OCI-LY7 (cell line): ENCODE measurements around the gene OTP. TPM values are rescaled to one million over a fixed set of nuclear protein-coding genes. Genes with fewer than 3 reads are reported as not detected.

Source experiments
- BruUV-seq: library from RNA; stranded (reverse); fragments of 400-500 nt; replicated peaks from 2 replicates; lab custom pipeline; 2021; lab: Mats Ljungman, UMichigan
- CTCF ChIA-PET: fragments of 300-600 bp; sonication (Branson Sonifier 250); formaldehyde crosslinking; loops from one replicate; lab custom pipeline; 2022; ENCODE audit warnings: antibody characterized with exemption; ENCODE audit not compliant: unreplicated experiment; lab: Charles Lee
- POLR2A ChIA-PET: fragments of 300-600 bp; sonication (Branson Sonifier 250); formaldehyde crosslinking; loops from one replicate; lab custom pipeline; 2022; ENCODE audit warnings: antibody characterized with exemption; lab: Charles Lee
- DNase-seq: peaks from one replicate; pipeline ENCODE4 v3.0.0-alpha.2; 2015; ENCODE audit warnings: low spot score
- H2AFZ ChIP-seq: fragments of 200-600 bp; sonication (generic), shearing (Covaris generic); 2 replicates; pipeline ENCODE4 v1.6.1; 2014; ENCODE audit warnings: mild to moderate bottlenecking, antibody characterized with exemption, low read length, moderate library complexity
- H3K27ac ChIP-seq: fragments of 200-600 bp; sonication (generic); 2 replicates; pipeline ENCODE4 v1.5.1; 2014; ENCODE audit warnings: mixed run types, low read depth, mild to moderate bottlenecking, moderate library complexity, low read length, inconsistent platforms; ENCODE audit not compliant: poor library complexity, severe bottlenecking
- H3K36me3 ChIP-seq: fragments of 200-600 bp; sonication (generic); 2 replicates; pipeline ENCODE4 v1.6.1; 2014; ENCODE audit warnings: mild to moderate bottlenecking, antibody characterized with exemption, low read length, moderate library complexity, mixed read lengths; ENCODE audit not compliant: insufficient read depth
- H3K4me1 ChIP-seq: fragments of 200-600 bp; sonication (generic); 2 replicates; pipeline ENCODE4 v1.5.1; 2014; ENCODE audit warnings: mild to moderate bottlenecking, low read length; ENCODE audit not compliant: insufficient read depth, poor library complexity, severe bottlenecking
- H3K4me2 ChIP-seq: fragments of 200-600 bp; sonication (generic); 2 replicates; pipeline ENCODE4 v1.6.1; 2014; ENCODE audit warnings: mild to moderate bottlenecking, low read length
- H3K4me3 ChIP-seq: fragments of 200-600 bp; sonication (generic); 2 replicates; pipeline ENCODE4 v1.5.1; 2014; ENCODE audit warnings: mild to moderate bottlenecking, low read depth, low read length; ENCODE audit not compliant: poor library complexity, severe bottlenecking
- H3K79me2 ChIP-seq: fragments of 200-600 bp; sonication (generic); 2 replicates; pipeline ENCODE4 v1.6.1; 2016; ENCODE audit warnings: low read depth, mild to moderate bottlenecking, low read length, moderate library complexity, mixed read lengths; ENCODE audit not compliant: insufficient read depth
- H3K9me2 ChIP-seq: fragments of 200-600 bp; sonication (generic); 2 replicates; pipeline ENCODE4 v1.6.1; 2016; ENCODE audit warnings: mild to moderate bottlenecking, low read length, mixed read lengths; ENCODE audit not compliant: insufficient read depth
- H3K9me3 ChIP-seq: fragments of 200-600 bp; sonication (generic); 2 replicates; pipeline ENCODE4 v1.6.1; 2014; ENCODE audit warnings: mild to moderate bottlenecking, mixed run types, low read length, mixed read lengths
- H4K20me1 ChIP-seq: fragments of 200-600 bp; sonication (generic); 2 replicates; pipeline ENCODE4 v1.6.1; 2014; ENCODE audit warnings: mild to moderate bottlenecking, antibody characterized with exemption, low read length, moderate library complexity, mixed read lengths; ENCODE audit not compliant: insufficient read depth
- CTCF ChIP-seq: fragments of 200-600 bp; sonication (generic); conservative IDR thresholded peaks from 2 replicates; pipeline ENCODE4 v1.5.1; 2014; ENCODE audit warnings: mild to moderate bottlenecking, antibody characterized with exemption, low read length, moderate library complexity, mixed read lengths
- EZH2phosphoT487 ChIP-seq: fragments of 200-600 bp; sonication (generic); IDR thresholded peaks from 2 replicates; pipeline ENCODE4 v1.6.1; 2018; ENCODE audit warnings: low read depth, borderline replicate concordance, mild to moderate bottlenecking, mixed run types, antibody characterized with exemption, low read length, moderate library complexity, mixed read lengths
- intact Hi-C: fragments of 100-400 bp; cut with micrococcal nuclease; formaldehyde crosslinking; loops from one replicate; pipeline ENCODE4 v1.10.0; 2022; ENCODE audit not compliant: unreplicated experiment
- total RNA-seq, 2 experiments: library from RNA; depleted of rRNA in 1 of 2; stranded (reverse); fragments of >200 nt in 1 of 2; shearing (Covaris generic) in 1 of 2; gene quantifications; 2 replicates each; pipeline ENCODE4 v1.2.3, GENCODE V29; 2014 to 2022

Gene OTP
- total RNA-seq, 2 experiments from 2014 or later: not detected

- no peaks in the 10 kb centered on the region for H3K4me1 ChIP-seq
- H3K79me2 ChIP-seq: no peaks in the 10 kb centered on the region
- no peak for DNase-seq
- H2AFZ ChIP-seq: no peak overlapping the region
- H3K9me3 ChIP-seq: no peaks in the 10 kb centered on the region
- no peaks in the 10 kb centered on the region for H3K9me2 ChIP-seq
- H3K4me2 ChIP-seq: peak overlapping the region; percentile 42; the same call in 1 of the 2 replicates
- POLR2A ChIA-PET: interaction anchor here (1.3 kb wide), 1 partner anchor 55 kb away, joined by 3 read pairs; no protein-coding TSS in a partner anchor
- H3K4me3 ChIP-seq: no peak overlapping the region
- CTCF ChIA-PET: no interaction called here
- no peak overlapping the region for H3K27ac ChIP-seq
- intact Hi-C loops: loop anchor here (5.0 kb wide), 1 partner anchor 516 kb away; no protein-coding TSS in a partner anchor
- BruUV-seq: no TSS peak
- no peaks in the 10 kb centered on the region for H4K20me1 ChIP-seq
- TF ChIP-seq CTCF (no peak), EZH2phosphoT487 (no peak)
- H3K36me3 ChIP-seq: no peaks in the 10 kb centered on the region
These were observed 7.6 kb upstream of the OTP start for GRCh38 chr5:77645995-77646639.

DNA sequence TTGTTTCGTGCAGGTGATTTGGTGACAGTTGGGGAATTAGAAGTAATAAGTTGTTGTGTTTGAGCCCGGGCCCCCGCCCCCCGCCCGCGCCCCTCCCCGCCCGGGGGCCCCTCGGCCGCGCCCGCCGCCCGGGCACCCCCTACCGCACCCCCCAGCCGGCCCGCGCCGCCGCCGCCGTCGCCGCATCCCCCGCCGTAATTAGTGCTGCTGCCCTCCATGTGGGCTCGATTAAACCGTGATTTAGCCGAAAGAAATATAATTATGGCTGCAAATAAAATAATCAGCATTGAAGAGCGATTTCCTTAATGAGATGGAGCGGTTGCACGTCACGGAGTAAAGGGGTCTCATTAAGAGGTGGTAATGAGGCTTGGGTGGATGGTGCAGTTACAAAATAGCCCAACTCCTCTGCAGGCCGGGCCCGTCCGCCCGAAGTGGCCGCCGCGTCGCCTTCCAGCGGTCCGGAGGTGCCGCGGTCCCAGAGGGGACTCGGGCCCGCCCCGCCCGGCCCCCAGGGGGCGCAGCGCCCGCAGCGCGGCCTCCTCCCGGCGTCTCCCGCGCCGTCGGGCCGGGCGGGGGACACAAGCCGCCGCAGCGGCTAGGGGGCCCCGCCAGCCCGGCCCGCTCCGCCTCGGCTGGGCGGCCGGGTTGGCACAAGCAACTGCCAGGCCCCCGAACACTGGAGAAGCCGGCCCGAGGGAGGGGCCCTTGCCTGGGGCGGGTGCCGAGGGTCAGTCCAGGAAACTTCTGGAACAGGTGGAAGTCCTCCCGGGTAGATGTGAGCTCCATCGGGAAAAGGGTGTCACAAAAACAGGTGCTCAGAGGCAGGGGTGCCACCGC, 6.9 kb upstream of the OTP start:
- H2AFZ ChIP-seq: no peak overlapping the region

More for the DNA sequence above, 6.9 kb upstream of the OTP start:
- DNase-seq: peak; percentile 33
- H3K4me3 ChIP-seq: no peak overlapping the region
- H3K4me2 ChIP-seq: peak overlapping the region; percentile 42
- H3K27ac ChIP-seq: no peak overlapping the region
- H3K4me1 ChIP-seq: no peaks in the 10 kb centered on the region
- intact Hi-C loops: loop anchor here (5.0 kb wide), 1 partner anchor 517 kb away; no protein-coding TSS in a partner anchor
- H4K20me1 ChIP-seq: no peaks in the 10 kb centered on the region
- ChIA-PET CTCF (no interaction called here), POLR2A (interaction anchor here (1.3 kb wide), 1 partner anchor 54 kb away, joined by 3 read pairs; no protein-coding TSS in a partner anchor)
- no peaks in the 10 kb centered on the region for H3K36me3 ChIP-seq
- TF ChIP-seq EZH2phosphoT487 (no peak), CTCF (peak; percentile 56)
- H3K79me2 ChIP-seq: no peaks in the 10 kb centered on the region
- no peaks in the 10 kb centered on the region for H3K9me2 ChIP-seq
- H3K9me3 ChIP-seq: no peaks in the 10 kb centered on the region
- no TSS peak for BruUV-seq
